Fibroblast of lung (primary cell): ENCODE data around the gene PGM5. TPM values are rescaled to one million over a fixed set of nuclear protein-coding genes. Genes with fewer than 3 reads are reported as not detected.
A peak's percentile ranks its signal among the peaks of the same experiment; 100 is the strongest.

Source experiments
- DNase-seq, 2 donors: peaks; one replicate each; pipeline versions ENCODE4 v3.0.0 to v3.0.0-alpha.2; 2010; ENCODE audit warnings: low read depth in 2 of 2
- H2AFZ ChIP-seq: 2 replicates; pipeline ENCODE4 v1.5.1; 2012; ENCODE audit warnings: low read length, control low read depth, inconsistent platforms
- H3K27ac ChIP-seq: 2 replicates; pipeline ENCODE4 v1.5.1; 2011; ENCODE audit warnings: low read length, control low read depth; ENCODE audit not compliant: insufficient read depth
- H3K27me3 ChIP-seq: 2 replicates; pipeline ENCODE4 v1.5.1; 2011; ENCODE audit warnings: mild to moderate bottlenecking, low read length; ENCODE audit not compliant: control insufficient read depth, insufficient read depth
- H3K36me3 ChIP-seq: 2 replicates; pipeline ENCODE4 v1.5.1; 2011; ENCODE audit warnings: low read length; ENCODE audit not compliant: control insufficient read depth, insufficient read depth
- H3K4me1 ChIP-seq: 2 replicates; pipeline ENCODE4 v1.5.1; 2011; ENCODE audit warnings: low read length; ENCODE audit not compliant: control insufficient read depth, insufficient read depth; ENCODE audit errors: extremely low read depth
- H3K4me2 ChIP-seq: 2 replicates; pipeline ENCODE4 v1.5.1; 2011; ENCODE audit warnings: low read length, control low read depth; ENCODE audit not compliant: insufficient read depth; ENCODE audit errors: extremely low read depth
- H3K4me3 ChIP-seq, 4 experiments: fragments of 200-600 bp in 1 of 4; sonication (generic) in 1 of 4; replicated peaks in 1 of 4; 2 replicates each; pipeline ENCODE4 v1.5.1; 2011 to 2016; ENCODE audit warnings: low read length in 4 of 4, low read depth in 3 of 4, mild to moderate bottlenecking in 3 of 4, control low read depth in 2 of 4, inconsistent platforms in 1 of 4, mixed read lengths in 1 of 4; ENCODE audit not compliant: insufficient read depth in 1 of 4; ENCODE audit errors: control extremely low read depth in 1 of 4
- H3K79me2 ChIP-seq: 2 replicates; pipeline ENCODE4 v1.5.1; 2012; ENCODE audit warnings: mild to moderate bottlenecking, low read length, inconsistent platforms; ENCODE audit not compliant: control insufficient read depth, insufficient read depth
- H3K9ac ChIP-seq: 2 replicates; pipeline ENCODE4 v1.5.1; 2011; ENCODE audit warnings: mild to moderate bottlenecking, low read length, control low read depth; ENCODE audit not compliant: insufficient read depth
- H3K9me3 ChIP-seq: 2 replicates; pipeline ENCODE4 v1.5.1; 2012; ENCODE audit warnings: low read depth, low read length; ENCODE audit not compliant: control insufficient read depth, insufficient read depth
- H4K20me1 ChIP-seq: 2 replicates; pipeline ENCODE4 v1.5.1; 2011; ENCODE audit warnings: low read length; ENCODE audit not compliant: control insufficient read depth, insufficient read depth; ENCODE audit errors: extremely low read depth
- CTCF ChIP-seq, 2 donors: IDR thresholded peaks in 1 of 2; conservative IDR thresholded peaks in 1 of 2; 1 replicate in 1 of 2; 2 replicates in 1 of 2; pipeline ENCODE4 v1.5.1; 2011 to 2012; ENCODE audit warnings: low read length in 2 of 2, control low read depth in 1 of 2, inconsistent platforms in 1 of 2, low read depth in 1 of 2, mild to moderate bottlenecking in 1 of 2
- EZH2 ChIP-seq: IDR thresholded peaks from 2 replicates; pipeline ENCODE4 v1.5.1; 2012; ENCODE audit warnings: low read length, control low read depth, mild to moderate bottlenecking; ENCODE audit errors: missing control alignments
- polyA plus RNA-seq, 2 donors: library from polyadenylated mRNA; depleted of rRNA in 1 of 2; stranded (reverse) in 1 of 2; unstranded in 1 of 2; fragments of >200 nt; gene quantifications; 2 replicates each; pipeline ENCODE4 v1.2.1, GENCODE V29; 2011 to 2012; ENCODE audit warnings: missing spikeins in 1 of 2
- total RNA-seq: library from RNA; depleted of rRNA; stranded (reverse); fragments of >200 nt; gene quantifications from 2 replicates; pipeline ENCODE4 v1.2.1, GENCODE V29; 2014

The PGM5 gene
- total and polyA plus RNA-seq, 2 donors (not counting 1 experiment from before 2014, with no cell fraction given), result 42.6 to 113 TPM

GRCh38 chr9:68433531-68434110 lies 77.2 kb downstream of the PGM5 start:
- Histone ChIP-seq H3K27me3 (no peaks in the 10 kb centered on the region), H3K4me3 (no peak overlapping the region), H3K4me2 (no peak overlapping the region), H3K9me3 (no peaks in the 10 kb centered on the region), H4K20me1 (no peaks in the 10 kb centered on the region), H2AFZ (no peak overlapping the region), H3K36me3 (no peaks in the 10 kb centered on the region), H3K9ac (no peak overlapping the region), H3K4me1 (no peaks in the 10 kb centered on the region), H3K79me2 (no peaks in the 10 kb centered on the region), H3K27ac (no peak overlapping the region)
- no peak for DNase-seq
- TF ChIP-seq EZH2 (no peak), CTCF (conservative IDR thresholded peaks at IDR 0.05 in 1 of 2, IDR thresholded peaks at IDR 0.05 in 1 of 2; ENCODE audit: low read depth in 1 of 2, low read length in 2 of 2) (no peak)

GRCh38 chr9:68437785-68438184 lies 81.4 kb downstream of the PGM5 start:
- H3K79me2 ChIP-seq, result no peaks in the 10 kb centered on the region
- TF ChIP-seq CTCF (conservative IDR thresholded peaks at IDR 0.05 in 1 of 2, IDR thresholded peaks at IDR 0.05 in 1 of 2; ENCODE audit: low read depth in 1 of 2, low read length in 2 of 2) (no peak), EZH2 (no peak)
- DNase-seq, result peak in 1 of 2 donors; percentile 23

GRCh38 chr9:68443624-68444023 lies 87.2 kb downstream of the PGM5 start:
- no peak for TF ChIP-seq CTCF (conservative IDR thresholded peaks at IDR 0.05 in 1 of 2, IDR thresholded peaks at IDR 0.05 in 1 of 2; ENCODE audit: low read depth in 1 of 2, low read length in 2 of 2)
- no peak for TF ChIP-seq EZH2
- Histone ChIP-seq H3K27ac (no peak overlapping the region), H3K4me1 (no peaks in the 10 kb centered on the region), H3K79me2 (no peaks in the 10 kb centered on the region), H3K4me2 (no peak overlapping the region), H3K9ac (no peak overlapping the region), H4K20me1 (no peaks in the 10 kb centered on the region), H3K27me3 (no peaks in the 10 kb centered on the region), H3K9me3 (no peaks in the 10 kb centered on the region), H3K4me3 (no peak overlapping the region), H2AFZ (no peak overlapping the region), H3K36me3 (no peaks in the 10 kb centered on the region)
- DNase-seq, result peak in 1 of 2 donors; percentile 24

More at GRCh38 chr9:68437785-68438184, 81.4 kb downstream of the PGM5 start:
- Histone ChIP-seq H3K4me2 (no peak overlapping the region), H3K36me3 (no peaks in the 10 kb centered on the region), H3K4me3 (no peak overlapping the region), H3K27ac (no peak overlapping the region), H4K20me1 (no peaks in the 10 kb centered on the region), H3K4me1 (no peaks in the 10 kb centered on the region), H3K27me3 (no peaks in the 10 kb centered on the region), H3K9ac (no peak overlapping the region), H3K9me3 (no peaks in the 10 kb centered on the region), H2AFZ (no peak overlapping the region)
